GM18858 (cell line): ENCODE data around the gene BTBD7.

ENCODE experiments used
- ATAC-seq: cut with Tn5 transposase; IDR thresholded peaks from one replicate; pipeline ENCODE4 v1.9.1; 2021; ENCODE audit not compliant: unreplicated experiment

The BTBD7 gene

GRCh38 chr14:93305725-93306418, 27.0 kb downstream of the BTBD7 start:
- ATAC-seq = no peak

GRCh38 chr14:93304771-93305170, 28.1 kb downstream of the BTBD7 start:
- ATAC-seq = no peak

- no peak for ATAC-seq
Observed at GRCh38 chr14:93303659-93304058, 29.2 kb downstream of the BTBD7 start.

GRCh38 chr14:93302688-93303581, 29.9 kb downstream of the BTBD7 start:
- no peak for ATAC-seq

GRCh38 chr14:93301821-93302447, 30.9 kb downstream of the BTBD7 start:
- ATAC-seq = no peak

GRCh38 chr14:93299866-93300265, 33.0 kb downstream of the BTBD7 start:
- no peak for ATAC-seq

GRCh38 chr14:93299416-93299815, 33.4 kb downstream of the BTBD7 start:
- no peak for ATAC-seq

GRCh38 chr14:93295541-93296220, 37.2 kb downstream of the BTBD7 start:
- no peak for ATAC-seq

GRCh38 chr14:93286212-93286890, 46.5 kb downstream of the BTBD7 start:
- no peak for ATAC-seq

GRCh38 chr14:93285044-93285443, 47.8 kb downstream of the BTBD7 start:
- ATAC-seq = no peak

- no peak for ATAC-seq
Observed at GRCh38 chr14:93281937-93282336, 50.9 kb downstream of the BTBD7 start.

- ATAC-seq = no peak
Observed at GRCh38 chr14:93280743-93281142, 52.1 kb downstream of the BTBD7 start.

GRCh38 chr14:93276031-93276716, 56.7 kb downstream of the BTBD7 start:
- ATAC-seq = no peak

GRCh38 chr14:93274055-93274806, 58.6 kb downstream of the BTBD7 start:
- no peak for ATAC-seq

GRCh38 chr14:93271111-93271510, 61.7 kb downstream of the BTBD7 start:
- ATAC-seq = no peak

GRCh38 chr14:93269341-93270068, 63.3 kb downstream of the BTBD7 start:
- no peak for ATAC-seq

- no peak for ATAC-seq
Observed at GRCh38 chr14:93268406-93268805, 64.4 kb downstream of the BTBD7 start.

GRCh38 chr14:93267149-93267711, 65.6 kb downstream of the BTBD7 start:
- no peak for ATAC-seq
